GM03348 (cell line): ENCODE data around the gene STIM1.
"Not testable (repeated sequence)": the region's sequence is repeated elsewhere in the genome, so short reads cannot be mapped to it uniquely, and the experiment has no call there.

Experiments used
- DNase-seq: peaks from one replicate; pipeline ENCODE4 v3.0.0; 2012; ENCODE audit warnings: low spot score

Gene STIM1

DNA sequence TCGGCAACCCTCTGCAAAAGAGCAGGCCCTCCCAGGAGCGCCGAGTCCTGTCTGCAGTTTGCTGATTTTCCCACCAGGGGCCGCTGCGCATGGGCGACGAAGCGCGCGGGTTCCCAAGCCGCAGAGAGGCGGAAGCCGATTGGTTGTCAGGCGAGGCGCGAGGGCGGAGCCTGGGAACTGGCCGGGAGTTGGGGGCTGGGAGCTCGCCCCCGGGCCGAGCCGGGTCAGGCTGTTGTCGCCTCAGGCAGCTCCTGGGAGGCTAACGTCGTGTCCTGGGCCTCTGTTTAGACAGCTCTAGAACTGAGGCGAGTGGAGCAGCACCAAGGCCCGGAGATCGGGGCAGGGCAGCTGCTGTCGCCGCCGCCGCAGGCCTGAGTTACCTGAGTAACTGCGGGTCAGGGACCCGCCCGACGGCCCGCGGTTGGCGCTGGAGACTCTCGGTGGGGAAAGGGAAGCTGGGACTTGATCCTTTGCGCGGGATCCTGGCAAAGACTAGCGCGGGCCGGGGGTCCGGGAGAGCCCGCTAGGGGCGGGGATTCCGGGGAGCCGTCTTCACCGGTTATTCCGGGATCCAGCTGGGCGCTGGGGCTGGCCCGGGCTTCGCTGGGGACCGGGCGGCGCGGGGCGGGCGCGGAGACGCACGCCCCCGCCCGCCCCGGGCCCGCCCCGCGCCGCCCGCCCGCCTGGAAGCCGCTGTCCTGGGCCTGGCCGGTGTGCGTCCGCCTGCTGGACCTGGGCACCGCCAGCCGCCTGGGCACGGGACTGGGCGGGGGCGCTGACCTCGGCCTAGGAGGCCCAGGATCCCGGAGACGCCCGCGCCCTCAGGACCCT lies at the start of gene STIM1:
STIM1 (plus strand) TSS at position 688 of the 831 bp plus-strand sequence. CDS start 607 bp downstream, outside the sequence.
- peak; percentile 98 for DNase-seq

DNA sequence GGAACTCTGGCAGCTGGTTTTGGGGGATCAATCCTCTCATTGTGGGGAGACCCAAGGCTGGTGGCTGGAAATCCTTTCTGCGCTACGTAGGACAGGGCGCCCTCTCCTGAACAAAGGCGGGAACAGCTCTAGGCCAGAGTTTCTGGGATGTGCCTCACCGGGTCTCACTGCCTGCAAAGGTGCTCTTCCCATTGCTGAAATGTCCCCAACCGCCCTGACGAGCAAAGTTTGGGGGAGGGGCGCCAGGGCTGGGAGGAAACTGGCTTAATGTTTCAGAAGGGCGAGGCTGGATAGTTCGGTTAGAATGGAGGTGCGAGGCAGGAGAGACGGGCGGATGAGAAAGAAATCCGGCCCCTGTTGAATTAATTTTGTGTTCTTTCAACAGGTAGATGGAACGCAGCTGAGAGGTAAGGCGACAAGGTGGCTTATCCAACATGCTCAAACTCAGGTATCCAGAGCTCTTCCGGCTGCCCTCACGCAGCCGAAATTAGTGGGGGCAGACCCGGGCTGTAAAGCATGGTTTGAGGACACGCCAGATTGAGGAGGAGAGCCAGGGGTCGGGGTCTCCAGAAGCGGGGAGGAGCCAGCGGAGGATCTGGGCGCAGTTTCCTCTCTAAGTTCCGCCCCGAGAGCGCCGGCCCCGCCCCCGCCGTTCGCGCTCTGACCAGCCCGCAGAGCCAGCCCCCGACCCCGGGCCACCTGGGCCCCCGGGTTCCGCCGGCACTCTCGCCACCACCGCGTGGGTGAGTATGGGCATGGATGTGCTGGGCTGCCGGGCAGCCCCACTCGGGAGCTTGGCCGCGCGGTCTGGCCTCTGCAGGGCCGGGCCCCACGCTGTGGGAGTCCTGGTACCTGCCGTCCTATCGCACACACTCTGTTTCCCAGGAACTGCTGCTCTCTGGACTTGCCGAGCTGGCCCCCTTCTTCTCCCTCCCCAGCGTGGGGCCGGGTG lies 47.3 kb upstream of the STIM1 start, which contains the start of gene PGAP2:
PGAP2 (plus strand) TSS at position 652 of the 952 bp plus-strand sequence. CDS start 2,700 bp downstream, outside the sequence.
- DNase-seq, result peak; percentile 83

DNA sequence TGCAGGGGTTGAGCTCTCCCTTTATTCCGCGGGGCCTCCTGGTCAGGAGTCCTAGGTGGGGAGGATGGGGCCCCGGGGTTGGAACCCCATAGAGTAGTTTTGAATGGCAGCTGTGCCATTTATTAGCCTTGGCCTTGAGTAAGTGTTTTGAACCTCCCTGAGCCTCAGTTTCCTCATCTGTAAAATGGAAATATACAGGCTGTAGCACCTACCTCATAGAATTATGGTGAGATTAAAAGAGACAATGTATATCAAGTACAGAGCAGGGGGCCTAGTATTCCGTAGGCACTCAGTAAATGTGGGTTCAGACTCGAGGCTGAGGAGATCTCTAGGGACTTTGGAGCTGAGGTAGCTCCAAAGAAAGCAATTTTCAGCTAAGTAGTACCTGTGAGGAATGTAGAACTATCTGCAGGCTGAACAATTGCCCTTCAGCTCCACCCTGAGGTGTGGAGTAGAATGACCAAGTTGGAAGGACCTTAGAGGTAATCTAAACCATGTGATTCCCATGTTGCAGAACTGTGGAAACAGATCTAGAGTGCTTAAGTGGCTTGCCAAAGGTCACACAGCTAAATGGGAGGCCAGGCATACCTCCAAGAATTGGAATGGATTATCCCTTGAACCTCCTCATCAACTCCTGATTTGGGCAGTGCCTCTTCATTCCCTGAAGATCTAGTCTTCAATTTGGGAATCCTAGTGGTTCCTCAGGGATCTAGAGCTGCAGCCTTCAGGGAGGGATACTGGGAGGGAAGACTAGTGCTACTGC lies 46.4 kb upstream of the STIM1 start:
- peak; percentile 58 for DNase-seq

DNA sequence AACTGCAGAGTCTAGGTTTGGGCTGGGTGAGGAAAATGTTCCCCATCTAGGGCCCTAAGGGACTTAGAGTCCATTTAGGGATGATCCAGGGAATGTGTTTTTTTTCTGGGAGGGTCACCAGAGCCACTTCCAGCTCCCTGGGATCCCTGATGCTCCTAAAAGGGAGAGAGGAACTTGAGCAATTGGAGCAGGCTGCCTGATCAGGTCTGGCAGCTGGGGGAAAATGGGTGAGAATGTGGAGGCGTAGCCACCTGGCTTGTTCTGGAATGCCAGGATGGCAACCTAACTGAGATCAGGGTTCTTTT lies 45.9 kb upstream of the STIM1 start:
- no peak for DNase-seq

DNA sequence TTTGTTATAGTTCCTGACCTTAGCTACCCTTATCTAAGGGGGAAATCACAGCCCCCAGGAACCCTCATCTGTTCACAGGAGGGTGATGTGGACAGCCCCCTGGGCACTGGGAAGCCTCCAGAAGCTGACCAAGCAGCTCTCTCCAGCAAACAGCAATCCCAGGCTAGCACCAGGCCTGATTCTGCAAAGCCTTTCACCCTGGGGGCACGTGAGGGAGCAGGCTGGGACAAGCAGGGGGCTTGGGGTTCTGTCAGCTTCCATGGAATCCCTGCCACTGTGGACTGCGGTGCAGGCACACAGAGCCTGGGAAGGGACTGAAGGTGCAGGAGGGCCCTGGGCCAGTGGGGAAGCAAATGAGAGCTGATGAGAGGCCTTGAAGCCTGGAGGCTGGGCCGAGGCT lies 45.0 kb upstream of the STIM1 start:
- no peak for DNase-seq

DNA sequence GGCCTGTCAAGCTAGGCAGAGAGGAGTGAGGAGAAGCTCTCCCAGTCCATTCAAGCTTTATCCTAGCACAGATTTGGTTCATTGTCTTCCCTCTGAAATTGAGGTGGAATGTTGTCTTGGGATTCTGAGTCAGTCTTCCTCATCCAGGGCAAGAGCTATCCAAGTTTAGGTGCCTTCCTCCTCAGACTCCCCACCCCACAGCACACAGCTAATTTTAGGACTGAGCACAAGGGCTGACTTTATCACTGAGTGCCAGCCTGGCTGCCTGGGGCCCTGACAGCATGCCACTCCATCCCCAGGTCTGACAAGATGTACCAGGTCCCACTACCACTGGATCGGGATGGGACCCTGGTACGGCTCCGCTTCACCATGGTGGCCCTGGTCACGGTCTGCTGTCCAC lies 44.5 kb upstream of the STIM1 start:
- DNase-seq, result no peak

DNA sequence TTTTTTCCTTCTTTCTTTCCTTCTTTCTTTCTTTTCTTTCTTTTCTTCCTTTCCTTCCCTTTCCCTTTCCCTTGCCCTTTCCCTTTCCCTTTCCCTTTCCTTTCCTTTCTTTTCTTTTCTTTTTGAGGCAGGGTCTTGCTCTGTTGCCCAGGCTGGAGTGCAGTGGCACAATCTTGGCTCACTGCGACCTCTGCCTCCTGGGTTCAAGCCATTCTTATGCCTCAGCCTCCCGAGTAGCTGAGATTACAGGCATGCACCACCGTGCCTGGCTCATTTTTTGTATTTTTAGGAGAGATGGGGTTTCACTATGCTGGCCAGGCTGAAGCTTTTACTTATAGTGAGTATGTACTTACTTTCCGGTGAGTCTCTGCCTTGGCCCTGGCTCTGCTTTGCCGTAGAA lies 40.6 kb upstream of the STIM1 start:
- not testable (repeated sequence) for DNase-seq

DNA sequence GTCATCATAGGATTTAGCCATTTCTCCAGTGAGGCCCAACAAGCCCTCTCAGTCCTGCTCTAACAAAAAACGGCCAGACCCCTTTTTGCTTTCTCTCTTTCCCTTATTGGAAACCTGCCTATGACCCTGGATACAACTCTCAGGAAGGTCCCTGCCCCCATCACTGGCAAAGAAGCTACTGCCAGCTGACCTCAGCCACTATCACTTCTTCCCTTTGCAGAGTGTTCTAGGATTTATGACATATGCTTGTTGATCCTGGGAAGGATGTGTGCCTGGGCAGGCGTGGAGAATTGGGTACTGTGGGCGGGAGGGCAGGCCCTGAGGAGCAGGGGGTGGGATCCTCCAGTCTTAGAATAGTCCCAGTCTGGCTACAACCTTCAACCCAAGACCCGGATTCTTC lies 39.6 kb upstream of the STIM1 start:
- no peak for DNase-seq

DNA sequence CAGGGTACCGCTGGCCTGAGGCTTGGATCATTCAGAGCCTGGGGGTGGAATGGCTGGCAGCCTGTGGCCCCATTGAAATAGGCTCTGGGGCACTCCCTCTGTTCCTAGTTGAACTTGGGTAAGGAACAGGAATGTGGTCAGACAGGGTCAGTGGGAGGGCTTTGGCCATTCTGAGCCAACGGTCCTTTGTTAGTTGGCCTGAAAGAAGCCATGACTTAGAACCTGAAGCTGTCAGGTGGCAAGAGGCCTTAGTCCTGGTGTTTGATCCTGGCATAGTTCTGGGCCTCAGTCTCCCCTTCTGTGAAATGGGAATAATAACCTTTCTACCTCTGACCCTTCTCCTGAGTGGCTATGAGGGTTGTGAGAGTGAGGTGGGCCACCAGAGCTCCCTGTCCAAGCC lies 38.8 kb upstream of the STIM1 start:
- DNase-seq, result no peak

DNA sequence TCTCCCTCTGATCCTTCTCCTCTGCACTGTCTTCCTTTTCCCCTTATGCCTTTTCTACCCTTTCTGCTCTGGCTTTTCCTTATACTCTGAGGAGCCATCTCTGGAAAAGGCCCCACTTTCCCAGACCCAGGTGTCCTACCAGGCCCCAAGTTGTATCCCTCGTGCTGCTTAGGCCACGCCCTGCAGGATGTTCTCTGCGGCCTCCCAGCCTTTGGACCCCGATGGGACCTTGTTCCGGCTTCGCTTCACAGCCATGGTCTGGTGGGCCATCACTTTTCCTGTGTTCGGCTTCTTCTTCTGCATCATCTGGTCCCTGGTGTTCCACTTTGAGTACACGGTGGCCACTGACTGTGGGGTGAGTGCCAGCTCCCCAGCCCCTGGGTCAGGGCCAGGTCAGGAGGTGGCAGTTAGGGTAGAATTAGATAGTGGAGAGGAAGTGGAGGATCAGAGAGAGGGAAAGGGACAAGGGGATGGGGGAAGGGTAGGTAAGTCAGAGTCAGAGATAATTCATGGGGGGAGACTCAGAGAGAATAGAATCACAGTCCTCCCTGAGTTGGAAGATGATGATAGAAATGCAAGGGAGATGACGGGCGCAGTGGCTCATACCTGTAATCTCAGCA lies 38.2 kb upstream of the STIM1 start:
- DNase-seq, result no peak

DNA sequence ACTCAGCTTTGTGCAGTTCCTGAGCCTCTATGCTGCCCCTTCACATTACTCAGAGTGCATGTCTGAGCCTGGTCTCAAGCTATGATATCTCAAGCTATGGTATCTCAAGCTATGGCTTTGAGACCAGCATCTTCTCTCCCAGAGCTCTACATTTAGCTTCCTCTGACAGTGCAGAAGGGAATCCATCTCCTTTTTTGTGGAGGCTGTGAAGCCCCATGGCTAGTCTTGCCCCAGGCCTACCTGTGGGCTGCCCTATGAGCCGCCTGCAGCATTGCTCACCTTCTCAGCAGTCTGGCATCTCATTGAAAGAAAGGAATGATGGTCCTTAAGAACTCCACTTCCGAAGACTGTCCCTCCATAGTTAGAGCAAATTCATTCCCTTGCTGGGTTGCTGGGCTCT lies 34.5 kb upstream of the STIM1 start:
- no peak for DNase-seq

DNA sequence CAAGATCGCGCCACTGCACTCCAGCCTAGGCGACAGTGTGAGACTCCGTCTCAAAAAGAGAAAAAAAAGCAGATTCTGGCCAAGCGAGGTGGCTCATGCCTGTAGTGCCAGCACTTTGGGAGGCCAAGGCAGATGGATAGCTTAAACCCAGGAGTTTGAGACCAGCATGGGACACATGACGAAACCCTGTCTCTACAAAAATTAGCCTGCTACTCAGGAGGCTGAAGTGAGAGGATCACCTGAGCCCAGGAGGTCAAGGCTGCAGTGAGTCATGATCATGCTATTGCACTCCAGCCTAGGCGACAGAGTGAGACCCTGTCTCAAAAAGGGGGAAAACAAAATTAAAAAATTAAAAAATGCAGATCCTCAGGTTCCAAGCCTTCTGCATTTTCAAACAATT lies 33.2 kb upstream of the STIM1 start:
- DNase-seq, result no peak

DNA sequence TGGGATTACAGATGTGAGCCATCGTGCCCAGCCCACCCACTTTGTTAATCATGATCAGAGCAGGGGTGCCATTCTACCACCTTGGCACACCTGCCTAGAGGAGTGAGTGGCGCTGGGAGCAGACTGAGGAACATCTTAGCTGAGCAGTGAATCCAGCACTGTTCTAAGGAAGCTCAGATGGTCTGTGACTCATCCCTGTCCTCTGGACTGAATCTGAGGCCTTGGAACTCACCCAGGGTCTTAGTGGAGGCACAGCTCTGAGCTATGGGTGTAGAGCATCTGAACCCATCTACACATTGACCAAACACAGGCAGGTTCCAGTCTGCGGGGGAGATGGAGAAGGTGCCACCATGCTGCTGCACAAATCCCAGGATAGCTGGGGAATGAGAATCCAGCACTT lies 32.2 kb upstream of the STIM1 start:
- DNase-seq, result peak; percentile 86

DNA sequence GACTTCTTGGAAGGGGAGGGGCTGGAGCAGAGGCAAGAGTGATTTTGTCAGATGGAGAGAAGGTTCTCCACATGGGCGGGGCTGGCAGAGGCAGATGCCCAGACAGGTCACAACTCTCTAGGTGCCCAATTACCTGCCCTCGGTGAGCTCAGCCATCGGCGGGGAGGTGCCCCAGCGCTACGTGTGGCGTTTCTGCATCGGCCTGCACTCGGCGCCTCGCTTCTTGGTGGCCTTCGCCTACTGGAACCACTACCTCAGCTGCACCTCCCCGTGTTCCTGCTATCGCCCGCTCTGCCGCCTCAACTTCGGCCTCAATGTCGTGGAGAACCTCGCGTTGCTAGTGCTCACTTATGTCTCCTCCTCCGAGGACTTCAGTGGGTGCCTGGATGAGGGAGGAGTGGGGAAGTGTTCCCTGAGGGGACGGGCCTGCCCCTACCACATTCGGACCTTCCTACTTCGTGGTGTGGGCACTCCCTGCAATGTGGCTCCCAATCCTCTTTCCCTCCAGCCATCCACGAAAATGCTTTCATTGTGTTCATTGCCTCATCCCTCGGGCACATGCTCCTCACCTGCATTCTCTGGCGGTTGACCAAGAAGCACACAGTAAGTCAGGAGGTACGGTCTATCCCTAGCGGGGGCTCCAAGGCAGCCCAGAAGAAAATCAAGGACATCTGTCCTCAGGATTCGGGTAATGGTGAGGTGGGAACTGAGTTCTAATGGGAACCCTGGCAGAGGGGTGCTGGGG lies 31.5 kb upstream of the STIM1 start:
- no peak for DNase-seq

DNA sequence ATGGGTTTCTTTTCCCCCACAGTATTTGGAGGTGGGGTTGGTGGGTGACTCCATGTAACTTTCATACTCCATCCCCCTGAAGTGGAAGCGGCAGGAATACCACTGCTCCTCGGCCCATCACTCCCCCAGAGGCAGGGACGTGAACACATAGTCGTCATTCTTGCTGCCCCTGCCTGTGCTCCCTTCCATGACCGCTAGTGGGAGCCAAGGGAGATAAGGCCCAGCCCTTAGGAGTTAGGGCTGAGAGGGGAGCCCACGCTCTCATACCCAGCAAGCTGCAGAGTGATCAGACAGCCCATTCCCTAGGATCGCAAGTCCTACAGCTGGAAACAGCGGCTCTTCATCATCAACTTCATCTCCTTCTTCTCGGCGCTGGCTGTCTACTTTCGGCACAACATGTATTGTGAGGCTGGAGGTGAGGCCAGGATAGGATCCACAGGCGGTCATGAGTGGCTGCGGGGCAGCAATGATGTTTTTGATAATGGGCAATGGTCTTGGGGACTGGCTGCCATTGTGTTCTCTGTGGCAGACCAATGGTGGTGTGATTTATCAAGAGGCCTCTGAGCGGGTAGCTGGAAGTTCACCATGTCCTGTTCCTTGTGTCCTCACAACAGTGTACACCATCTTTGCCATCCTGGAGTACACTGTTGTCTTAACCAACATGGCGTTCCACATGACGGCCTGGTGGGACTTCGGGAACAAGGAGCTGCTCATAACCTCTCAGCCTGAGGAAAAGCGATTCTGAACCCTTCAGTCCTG lies 30.6 kb upstream of the STIM1 start:
- peak; percentile 41 for DNase-seq

DNA sequence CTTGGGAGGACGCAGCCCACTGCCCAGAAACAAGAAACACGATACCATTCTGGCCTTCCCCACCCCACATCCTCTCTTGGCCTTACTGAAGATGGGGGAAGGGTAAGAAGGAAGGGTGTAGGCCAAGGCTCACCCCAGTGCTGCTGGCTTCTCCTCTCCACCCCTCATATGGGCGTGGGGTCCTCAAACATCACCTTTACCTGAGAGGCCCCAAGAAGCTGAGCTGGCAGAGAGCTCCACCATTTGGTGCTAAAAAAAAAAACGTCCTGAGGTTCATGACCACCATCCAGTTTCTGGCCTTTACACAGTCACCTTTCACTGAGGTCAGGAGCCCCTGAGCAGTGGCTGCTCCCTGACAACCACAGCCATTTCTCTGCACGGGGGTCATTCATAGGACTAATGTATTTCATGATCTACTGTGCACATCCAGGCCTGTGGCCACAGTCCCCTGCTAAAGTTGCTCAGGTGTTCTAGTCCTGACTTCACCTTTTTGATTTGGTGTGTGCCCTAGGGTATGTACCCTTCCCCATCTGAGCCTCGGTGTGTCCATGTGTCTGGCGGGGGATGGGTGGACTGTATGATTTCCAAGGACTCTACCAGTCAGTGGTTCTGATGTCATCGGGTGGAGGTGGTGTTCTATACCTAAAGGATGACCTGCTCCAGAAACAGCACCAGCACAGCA lies 29.9 kb upstream of the STIM1 start:
- no peak for DNase-seq

DNA sequence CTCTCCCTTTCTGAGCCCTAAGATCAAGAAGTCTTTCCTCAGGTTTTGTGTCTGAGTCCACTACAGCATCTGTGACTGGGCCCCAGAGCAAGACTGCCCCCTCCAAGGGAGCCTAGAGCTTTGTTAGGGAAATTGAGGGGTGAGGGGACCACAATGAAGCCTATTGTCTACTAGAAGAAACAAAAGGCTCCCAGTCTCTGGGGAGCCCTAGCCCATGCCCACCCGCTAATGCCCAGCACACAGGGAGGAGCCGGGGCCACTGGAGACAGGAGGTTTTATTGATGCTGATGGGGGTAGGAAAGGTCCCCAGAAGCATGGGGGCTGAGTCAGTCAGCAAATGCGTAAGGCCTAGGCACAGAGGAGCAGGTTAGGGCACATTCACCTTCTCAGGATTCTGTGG lies 28.7 kb upstream of the STIM1 start:
- no peak for DNase-seq

DNA sequence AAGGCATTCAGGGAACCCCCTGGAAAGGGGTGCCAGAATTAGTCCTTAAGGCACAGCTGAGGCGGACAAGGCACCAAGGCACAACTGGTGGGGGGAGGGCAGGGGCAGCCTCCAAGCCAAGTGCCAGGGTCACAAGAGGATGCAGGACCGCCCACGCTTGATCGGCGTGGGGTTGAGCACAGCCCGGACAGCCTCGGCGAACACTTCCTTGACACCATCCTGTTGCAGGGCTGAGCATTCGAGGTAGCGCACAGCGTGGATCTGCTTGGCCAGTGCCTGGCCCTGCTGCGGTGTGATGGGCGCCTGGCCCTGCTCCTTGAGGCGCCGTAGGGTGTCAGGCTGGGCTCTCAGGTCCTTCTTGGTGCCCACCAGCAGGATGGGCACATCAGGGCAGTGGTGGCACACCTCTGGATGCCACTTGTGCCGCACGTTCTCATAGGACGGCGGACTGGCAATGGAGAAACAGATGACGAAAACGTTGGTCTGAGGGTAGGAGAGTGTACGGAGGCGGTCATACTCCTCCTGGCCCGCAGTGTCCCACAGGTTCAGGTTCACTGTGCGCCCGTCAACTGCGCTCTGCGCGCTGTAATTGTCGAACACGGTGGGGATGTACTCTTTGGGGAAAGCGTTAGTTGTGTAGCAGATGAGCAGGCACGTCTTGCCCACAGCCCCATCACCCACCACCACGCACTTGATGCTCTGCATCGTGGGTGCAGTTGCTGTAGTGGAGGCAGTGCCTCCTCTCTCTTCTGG lies 27.9 kb upstream of the STIM1 start:
- DNase-seq, result no peak

DNA sequence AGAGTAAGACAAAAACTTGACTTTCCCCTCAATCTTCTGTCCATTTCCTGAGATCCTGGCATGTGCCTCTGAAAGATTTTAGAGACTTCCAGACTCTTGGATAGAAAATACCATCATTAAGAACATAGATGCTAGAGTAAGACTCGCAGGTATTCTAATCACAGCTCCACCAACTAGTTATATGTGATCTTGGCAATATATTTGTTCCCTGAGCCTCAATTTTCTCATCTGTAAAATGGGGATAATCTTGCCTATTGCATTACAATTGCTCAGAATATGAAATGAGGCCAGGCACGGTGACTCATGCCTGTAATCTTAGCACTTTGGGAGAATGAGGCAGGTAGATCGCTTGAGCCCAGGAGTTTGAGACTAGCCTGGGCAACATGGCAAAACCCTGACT lies 25.4 kb upstream of the STIM1 start:
- no peak for DNase-seq
